ENCODE data around the gene KAT2A.

KAT2A gene

DNA sequence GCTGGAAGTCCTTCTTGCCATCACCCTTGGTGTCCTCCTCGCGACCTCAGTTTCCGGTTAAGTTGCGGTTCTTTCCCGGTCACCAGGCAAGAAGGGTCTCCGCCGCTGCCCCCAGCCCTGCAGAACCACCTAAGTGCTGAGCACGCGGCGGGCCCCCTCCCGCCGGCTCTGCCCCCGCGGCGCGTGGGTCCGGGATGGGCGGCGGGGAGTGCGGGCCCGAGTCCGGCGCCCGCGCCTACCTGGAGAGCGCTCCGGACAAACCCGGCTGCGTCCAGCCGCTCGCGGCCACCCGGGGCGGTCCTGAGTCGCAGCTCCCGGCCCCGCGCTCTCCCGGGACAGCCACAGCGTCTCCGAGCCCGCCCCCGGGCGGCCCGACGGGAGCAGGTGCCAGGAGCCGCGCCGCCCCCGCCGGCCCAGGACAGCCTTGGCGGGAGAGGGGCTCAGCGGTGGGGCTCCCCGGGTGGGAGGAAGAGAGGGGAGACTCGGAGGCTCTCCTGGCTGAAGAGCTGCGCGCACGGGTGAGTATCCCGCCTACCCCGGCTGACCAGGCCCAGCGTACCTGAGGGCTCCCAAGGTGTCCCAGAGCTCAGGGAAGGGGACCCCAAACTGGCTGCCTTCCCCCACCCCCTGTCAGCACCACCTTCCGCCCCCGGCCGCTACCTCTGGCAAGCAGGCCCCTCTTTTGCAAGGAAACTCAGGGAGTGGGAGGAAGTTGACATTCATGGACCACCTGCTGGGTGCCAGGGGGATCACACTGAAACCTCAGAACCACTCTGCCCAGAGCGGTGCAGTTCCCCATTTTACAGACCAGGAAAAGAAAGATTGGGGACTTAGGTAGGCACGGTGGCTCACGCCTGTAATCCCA lies 48.6 kb downstream of the KAT2A start:
- DNase-seq (ENCODE audit: low read depth in 1 of 2, low spot score in 1 of 2) = peak; percentile 55 to 75
- no peak for TF ChIP-seq JUND (IDR thresholded peaks at IDR 0.05; ENCODE audit: low read depth)
- in situ Hi-C loops (cut with HindIII; ENCODE audit: low pct_unique_long_range_greater_than_20kb, low sequenced_read_pairs) = no loop called here

GRCh38 chr17:42071810-42072209 lies 49.4 kb downstream of the KAT2A start:
- TF ChIP-seq JUND (IDR thresholded peaks at IDR 0.05; ENCODE audit: low read depth) = no peak
- DNase-seq (ENCODE audit: low read depth in 1 of 2, low spot score in 1 of 2) = no peak

DNA sequence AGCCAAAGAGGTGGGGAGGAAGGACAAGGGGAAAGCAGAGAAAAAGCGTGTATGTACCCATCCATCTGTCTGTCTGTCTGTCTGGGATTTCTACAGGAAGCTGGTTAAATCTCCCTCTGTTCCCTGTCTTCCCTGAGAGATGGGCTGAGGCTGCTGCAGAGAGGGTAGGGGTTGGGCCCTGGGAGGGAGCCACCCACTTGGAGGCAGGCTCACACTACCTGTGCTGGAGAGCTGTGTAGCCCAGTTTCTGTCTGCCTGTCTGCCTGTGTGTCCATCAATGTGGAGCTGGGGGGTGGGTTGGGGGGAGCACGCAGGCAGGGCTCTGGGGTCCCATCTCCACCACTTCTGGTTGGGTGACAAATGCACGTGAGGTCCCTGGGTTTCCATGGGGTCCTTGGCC lies 52.2 kb downstream of the KAT2A start:
- no peak for TF ChIP-seq JUND (IDR thresholded peaks at IDR 0.05; ENCODE audit: low read depth)
- in situ Hi-C loops (cut with HindIII; ENCODE audit: low pct_unique_long_range_greater_than_20kb, low sequenced_read_pairs) = no loop called here
- DNase-seq (ENCODE audit: low read depth in 1 of 2, low spot score in 1 of 2) = peak in 1 of 2 experiments; percentile 46

More at GRCh38 chr17:42071810-42072209, 49.4 kb downstream of the KAT2A start:
- in situ Hi-C loops (cut with HindIII; ENCODE audit: low pct_unique_long_range_greater_than_20kb, low sequenced_read_pairs) = no loop called here

DNA sequence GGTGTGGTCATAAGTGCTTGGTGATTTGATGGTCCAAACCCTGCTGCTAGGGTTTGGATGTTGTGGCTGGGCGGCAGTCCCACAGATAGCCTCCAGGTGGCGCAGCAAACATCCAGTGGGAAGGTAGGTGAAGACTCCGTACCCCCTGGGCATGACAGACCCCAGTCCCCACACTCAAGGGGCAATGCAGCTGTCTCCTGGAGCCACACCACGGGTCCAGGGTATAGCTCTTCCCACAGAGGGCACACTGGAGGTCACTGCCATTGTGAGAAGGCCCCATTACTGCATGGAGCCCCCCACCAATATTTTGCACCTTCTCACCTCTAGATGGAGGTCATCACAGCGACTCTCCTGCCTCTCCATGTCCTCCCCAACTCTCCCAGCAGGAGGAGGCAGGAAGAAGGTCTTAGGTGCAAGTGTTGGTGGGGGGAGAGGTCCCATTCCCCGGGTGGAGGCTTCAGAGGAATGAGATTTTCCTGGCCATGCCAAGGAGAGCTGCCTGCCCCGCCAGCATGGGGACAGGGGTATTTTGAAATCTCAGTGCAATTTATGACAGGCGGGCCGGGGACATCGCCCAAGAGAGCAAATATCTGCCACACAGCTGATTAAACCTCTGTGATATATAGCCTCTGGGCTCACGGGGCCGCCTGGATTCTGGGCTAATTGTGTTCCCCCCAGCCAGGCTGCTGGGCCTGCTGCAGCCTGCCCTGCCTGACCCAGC lies 53.6 kb downstream of the KAT2A start:
- in situ Hi-C loops (cut with HindIII; ENCODE audit: low pct_unique_long_range_greater_than_20kb, low sequenced_read_pairs) = no loop called here
- peak; percentile 59 to 69 for DNase-seq (ENCODE audit: low read depth in 1 of 2, low spot score in 1 of 2)

GRCh38 chr17:42065201-42065600 lies 56.0 kb downstream of the KAT2A start:
- in situ Hi-C loops (cut with HindIII; ENCODE audit: low pct_unique_long_range_greater_than_20kb, low sequenced_read_pairs) = no loop called here
- no peak for DNase-seq (ENCODE audit: low read depth in 1 of 2, low spot score in 1 of 2)
- TF ChIP-seq JUND (IDR thresholded peaks at IDR 0.05; ENCODE audit: low read depth) = no peak

More for the DNA sequence above, 53.6 kb downstream of the KAT2A start:
- TF ChIP-seq JUND (IDR thresholded peaks at IDR 0.05; ENCODE audit: low read depth) = no peak
